HG02852 (cell line): ENCODE results near the gene IFNE.
"Not testable (repeated sequence)": the region's sequence is repeated elsewhere in the genome, so short reads cannot be mapped to it uniquely, and the experiment has no call there.

Experiments used
- ATAC-seq: cut with Tn5 transposase; IDR thresholded peaks from one replicate; pipeline ENCODE4 v1.9.1; 2021; ENCODE audit warnings: mild to moderate bottlenecking, moderate library complexity; ENCODE audit not compliant: unreplicated experiment

IFNE gene

GRCh38 chr9:21499912-21500311 is 17.8 kb upstream of the IFNE start:
- ATAC-seq, result no peak

- no peak for ATAC-seq
These were observed 9.6 kb upstream of the IFNE start for GRCh38 chr9:21491756-21492155.

- ATAC-seq, result no peak
These were observed 550 bp downstream of the IFNE start for GRCh38 chr9:21481470-21482056.

- ATAC-seq, result no peak
These were observed 2.9 kb downstream of the IFNE start for GRCh38 chr9:21479152-21479702.

- ATAC-seq, result no peak
These were observed 4.6 kb downstream of the IFNE start for GRCh38 chr9:21477466-21477865.

- no peak for ATAC-seq
These were observed 8.9 kb downstream of the IFNE start for GRCh38 chr9:21473236-21473635.

- ATAC-seq, result no peak
These were observed 12.0 kb downstream of the IFNE start for GRCh38 chr9:21470126-21470525.

- ATAC-seq, result peak; percentile 87
These were observed 16.1 kb downstream of the IFNE start for GRCh38 chr9:21465859-21466518.

- no peak for ATAC-seq
These were observed 17.0 kb downstream of the IFNE start for GRCh38 chr9:21465138-21465537.

GRCh38 chr9:21461377-21461776 is 20.7 kb downstream of the IFNE start:
- ATAC-seq, result no peak

- peak; percentile 94 for ATAC-seq
These were observed 26.8 kb downstream of the IFNE start for GRCh38 chr9:21455320-21455719.

GRCh38 chr9:21454149-21454548 is 28.0 kb downstream of the IFNE start:
- no peak for ATAC-seq

GRCh38 chr9:21452681-21453080 is 29.4 kb downstream of the IFNE start:
- no peak for ATAC-seq

- ATAC-seq, result no peak
These were observed 31.2 kb downstream of the IFNE start for GRCh38 chr9:21450733-21451394.

- not testable (repeated sequence) for ATAC-seq
These were observed 32.8 kb downstream of the IFNE start for GRCh38 chr9:21449312-21449711.

GRCh38 chr9:21443849-21444625 is 38.1 kb downstream of the IFNE start:
- peak; percentile 93 for ATAC-seq

GRCh38 chr9:21440139-21440538 is 42.0 kb downstream of the IFNE start, which contains the start of gene IFNA1:
IFNA1 (plus strand) TSS chr9:21440439; CDS start chr9:21440508, 69 bp downstream.
- ATAC-seq, result no peak

- not testable (repeated sequence) for ATAC-seq
These were observed 47.1 kb downstream of the IFNE start for GRCh38 chr9:21435015-21435383.

- no peak for ATAC-seq
These were observed 47.7 kb downstream of the IFNE start for GRCh38 chr9:21434202-21435014.

GRCh38 chr9:21432672-21433425 is 49.3 kb downstream of the IFNE start:
- ATAC-seq, result peak; percentile 61
